Endothelial cell of umbilical vein (primary cell): ENCODE results near the gene ADSS1. TPM values are rescaled to one million over a fixed set of nuclear protein-coding genes. Genes with fewer than 3 reads are reported as not detected.

Experiments used
- BruUV-seq: library from RNA; stranded (reverse); fragments of 400-500 nt; replicated peaks from 2 replicates; lab custom pipeline; 2021; lab: Mats Ljungman, UMichigan
- CTCF ChIA-PET: fragments of 300-600, 350-600 bp; sonication (Branson Sonifier 250); formaldehyde crosslinking; loops from one replicate; lab custom pipeline; 2021; ENCODE audit warnings: antibody characterized with exemption, inconsistent platforms; lab: Charles Lee
- POLR2A ChIA-PET: fragments of 300-600, 350-600 bp; sonication (Branson Sonifier 250); formaldehyde crosslinking; loops from one replicate; lab custom pipeline; 2021; ENCODE audit warnings: antibody characterized with exemption, inconsistent platforms; lab: Charles Lee
- DNase-seq: peaks from one replicate; pipeline ENCODE4 v3.0.0-alpha.2; 2011; ENCODE audit warnings: low read depth, low spot score
- FAIRE-seq: peaks from 2 replicates; lab custom pipeline; 2011; peaks lifted over from hg19 to GRCh38; lab: Jason Lieb, UNC
- H2AFZ ChIP-seq: 2 replicates; pipeline ENCODE4 v1.6.0; 2012; ENCODE audit warnings: low read depth, low read length, control low read depth, inconsistent platforms
- H3K27ac ChIP-seq: 2 replicates; pipeline ENCODE4 v1.5.1; 2011; ENCODE audit warnings: low read depth, mild to moderate bottlenecking, control low read depth, low read length, moderate library complexity; ENCODE audit not compliant: insufficient read depth
- H3K27me3 ChIP-seq, 2 experiments: 2 replicates each; pipeline versions ENCODE4 v1.6.0 to v1.6.1; 2011; ENCODE audit warnings: low read length in 2 of 2, mixed read lengths in 1 of 2; ENCODE audit not compliant: control insufficient read depth in 2 of 2, insufficient read depth in 2 of 2
- H3K36me3 ChIP-seq, 2 experiments: 2 replicates in 1 of 2; 3 replicates in 1 of 2; pipeline ENCODE4 v1.5.1; 2011; ENCODE audit warnings: low read length in 2 of 2, mild to moderate bottlenecking in 1 of 2, moderate library complexity in 1 of 2; ENCODE audit not compliant: control insufficient read depth in 2 of 2, insufficient read depth in 2 of 2; ENCODE audit errors: extremely low read depth in 1 of 2
- H3K4me1 ChIP-seq: 3 replicates; pipeline ENCODE4 v1.5.1; 2011; ENCODE audit warnings: mild to moderate bottlenecking, low read length; ENCODE audit not compliant: control insufficient read depth, insufficient read depth; ENCODE audit errors: extremely low read depth
- H3K4me2 ChIP-seq: 2 replicates; pipeline ENCODE4 v1.6.1; 2011; ENCODE audit warnings: low read length, control low read depth, mixed read lengths; ENCODE audit not compliant: insufficient read depth
- H3K4me3 ChIP-seq, 3 experiments: fragments of 200-600 bp in 1 of 3; sonication (generic), shearing (Covaris generic) in 1 of 3; replicated peaks in 1 of 3; 2 replicates each; pipeline ENCODE4 v1.5.1; 2011 to 2016; ENCODE audit warnings: control low read depth in 3 of 3, low read length in 3 of 3, mild to moderate bottlenecking in 2 of 3, inconsistent platforms in 1 of 3, low read depth in 1 of 3, moderate library complexity in 1 of 3; ENCODE audit not compliant: insufficient read depth in 1 of 3
- H3K79me2 ChIP-seq: 2 replicates; pipeline ENCODE4 v1.6.0; 2012; ENCODE audit warnings: low read length, inconsistent platforms; ENCODE audit not compliant: control insufficient read depth, insufficient read depth
- H3K9ac ChIP-seq: replicated peaks from 2 replicates; pipeline ENCODE3; 2011; ENCODE audit warnings: low read length, control low read depth; ENCODE audit not compliant: insufficient read depth; ENCODE audit errors: extremely low read depth
- H3K9me1 ChIP-seq: replicated peaks from 3 replicates; pipeline ENCODE4 v1.6.0; 2011; ENCODE audit warnings: mild to moderate bottlenecking, low read length; ENCODE audit not compliant: control insufficient read depth, insufficient read depth; ENCODE audit errors: extremely low read depth
- H3K9me3 ChIP-seq: replicated peaks from 2 replicates; pipeline ENCODE4 v1.5.1; 2012; ENCODE audit warnings: low read length, inconsistent platforms; ENCODE audit not compliant: control insufficient read depth, insufficient read depth
- H4K20me1 ChIP-seq: replicated peaks from 2 replicates; pipeline ENCODE3; 2011; ENCODE audit warnings: mild to moderate bottlenecking, low read length; ENCODE audit not compliant: control insufficient read depth, insufficient read depth; ENCODE audit errors: extremely low read depth
- JUN ChIP-seq: IDR thresholded peaks from 2 replicates; pipeline ENCODE4 v1.6.1; 2011; ENCODE audit warnings: borderline replicate concordance, low read depth; ENCODE audit not compliant: insufficient read length, insufficient read depth
- MYC ChIP-seq: IDR thresholded peaks from one replicate; pipeline ENCODE4 v1.6.1; 2011; ENCODE audit warnings: mild to moderate bottlenecking, low read depth, low read length
- dilution Hi-C: fragments of 300-500 bp; cut with MboI; formaldehyde crosslinking; loops from one replicate; pipeline ENCODE4 v1.15.0; 2019; ENCODE audit warnings: low sequenced_read_pairs; ENCODE audit not compliant: extremely low pct_ligation_motif_present
- intact Hi-C: fragments of 100-400 bp; cut with micrococcal nuclease; formaldehyde crosslinking; loops from one replicate; pipeline ENCODE4 v1.10.0; 2022
- polyA plus RNA-seq, 4 experiments: library from polyadenylated mRNA; depleted of rRNA in 3 of 4; stranded (reverse) in 3 of 4; unstranded in 1 of 4; fragments of >200 nt; gene quantifications; 2 replicates each; pipeline versions ENCODE4 v1.2.1 to v1.2.3, GENCODE V29; 2011 to 2012; ENCODE audit warnings: missing spikeins in 1 of 4
- total RNA-seq: library from RNA; stranded (reverse); gene quantifications from 2 replicates; pipeline ENCODE4 v1.2.3, GENCODE V29; 2021
- TF ChIP-seq, protein P1 (sequence below): IDR thresholded peaks from 2 replicates; pipeline ENCODE4 v1.6.1; 2011; ENCODE audit not compliant: insufficient read depth, insufficient read length
- TF ChIP-seq, protein P2 (sequence below), 2 donors: IDR thresholded peaks; 1 replicate in 1 of 2; 2 replicates in 1 of 2; pipeline ENCODE4 v1.5.1; 2011; ENCODE audit warnings: low read length in 2 of 2, mild to moderate bottlenecking in 2 of 2, moderate library complexity in 2 of 2, control low read depth in 1 of 2, inconsistent platforms in 1 of 2, low read depth in 1 of 2; ENCODE audit not compliant: insufficient read depth in 1 of 2; ENCODE audit errors: extremely low read depth in 1 of 2

ADSS1 gene
- total and polyA plus RNA-seq, 2 donors (not counting 3 experiments of a cell fraction or from before 2014, with no cell fraction given) = 1.9 TPM

DNA sequence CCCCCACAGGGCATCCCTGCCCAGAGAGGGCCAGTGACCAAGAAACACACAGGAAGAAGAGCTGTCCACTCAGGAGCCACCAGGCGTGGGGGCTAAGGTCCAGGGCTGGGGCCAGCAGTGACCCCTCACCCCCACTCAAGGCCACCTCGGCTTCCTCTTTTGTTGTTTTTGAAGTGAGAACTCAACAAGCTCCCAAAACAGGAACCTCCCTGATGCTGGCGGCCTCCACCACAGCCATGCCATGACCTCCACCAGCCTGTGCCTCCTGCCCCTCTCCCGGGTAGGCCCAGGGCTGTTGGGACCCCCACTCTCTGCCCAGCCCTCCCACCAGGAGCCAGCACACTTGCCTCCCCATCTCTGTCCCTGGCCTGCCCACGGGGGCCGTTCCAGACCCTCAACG, 63.7 kb downstream of the ADSS1 start:
- TF ChIP-seq JUN = no peak
- no peaks in the 10 kb centered on the region for H3K9me1 ChIP-seq
- ChIA-PET CTCF (no interaction called here), POLR2A (no interaction called here)
- no TSS peak for BruUV-seq
- H4K20me1 ChIP-seq = no peaks in the 10 kb centered on the region
- H3K9me3 ChIP-seq = no peaks in the 10 kb centered on the region
- no peak overlapping the region for H3K9ac ChIP-seq
- dilution Hi-C loops = no loop called here
- peaks cover 51% of the 10 kb centered on the region for H3K79me2 ChIP-seq
- H3K27ac ChIP-seq = no peak overlapping the region
- H3K27me3 ChIP-seq = no peaks in the 10 kb centered on the region
- no peaks in the 10 kb centered on the region for H3K4me1 ChIP-seq
- intact Hi-C loops = no loop called here
- peaks cover 2 to 25% of the 10 kb centered on the region in 2 experiments for H3K36me3 ChIP-seq
- no peak for FAIRE-seq
- no peak overlapping the region for H2AFZ ChIP-seq
- no peak overlapping the region for H3K4me2 ChIP-seq
- H3K4me3 ChIP-seq = no peak overlapping the region
- DNase-seq = no peak

DNA sequence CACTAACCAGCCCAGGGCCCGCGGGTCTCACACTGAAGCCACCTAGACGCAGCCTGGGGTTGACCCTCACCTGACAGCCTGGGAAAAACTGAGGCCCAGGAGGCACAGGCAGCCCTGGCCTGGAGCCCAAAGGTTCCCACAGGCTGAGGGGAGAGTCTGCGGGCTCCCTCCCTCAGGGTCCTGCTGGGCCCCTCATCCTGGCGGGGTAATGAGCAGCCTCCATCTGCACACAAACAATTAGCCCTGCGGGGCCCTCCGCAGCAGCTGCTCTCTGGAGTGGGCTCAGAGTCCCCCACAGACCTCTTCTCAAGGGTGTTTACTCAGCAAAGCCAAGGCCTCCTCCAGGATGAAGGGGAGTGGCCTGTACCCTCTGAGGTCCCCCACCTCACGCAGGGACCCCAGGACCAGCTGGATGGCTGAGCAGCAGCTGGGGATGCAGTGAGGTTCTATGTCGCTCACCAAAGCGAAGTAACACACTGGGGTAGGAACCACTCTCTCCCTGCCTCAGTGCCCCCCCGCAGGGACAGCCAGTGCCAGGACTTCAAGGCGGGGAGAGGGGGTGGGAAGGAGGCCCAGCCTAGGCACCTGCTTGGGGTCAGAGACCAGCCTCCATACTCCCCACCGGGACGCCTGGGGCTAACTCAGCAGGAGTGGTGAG, 64.3 kb downstream of the ADSS1 start:
- no TSS peak for BruUV-seq
- no peaks in the 10 kb centered on the region for H3K9me1 ChIP-seq
- CTCF ChIA-PET = no interaction called here
- H3K27me3 ChIP-seq = no peaks in the 10 kb centered on the region
- H4K20me1 ChIP-seq = no peaks in the 10 kb centered on the region
- dilution Hi-C loops = no loop called here
- H2AFZ ChIP-seq = no peak overlapping the region
- H3K4me1 ChIP-seq = peaks cover under 1% of the 10 kb centered on the region
- no peaks in the 10 kb centered on the region for H3K9me3 ChIP-seq
- peaks cover 56% of the 10 kb centered on the region for H3K79me2 ChIP-seq
- TF ChIP-seq JUN (no peak), MYC (no peak)
- TF ChIP-seq, protein P1, sequence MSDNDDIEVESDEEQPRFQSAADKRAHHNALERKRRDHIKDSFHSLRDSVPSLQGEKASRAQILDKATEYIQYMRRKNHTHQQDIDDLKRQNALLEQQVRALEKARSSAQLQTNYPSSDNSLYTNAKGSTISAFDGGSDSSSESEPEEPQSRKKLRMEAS = no peak
- TF ChIP-seq, protein P2, sequence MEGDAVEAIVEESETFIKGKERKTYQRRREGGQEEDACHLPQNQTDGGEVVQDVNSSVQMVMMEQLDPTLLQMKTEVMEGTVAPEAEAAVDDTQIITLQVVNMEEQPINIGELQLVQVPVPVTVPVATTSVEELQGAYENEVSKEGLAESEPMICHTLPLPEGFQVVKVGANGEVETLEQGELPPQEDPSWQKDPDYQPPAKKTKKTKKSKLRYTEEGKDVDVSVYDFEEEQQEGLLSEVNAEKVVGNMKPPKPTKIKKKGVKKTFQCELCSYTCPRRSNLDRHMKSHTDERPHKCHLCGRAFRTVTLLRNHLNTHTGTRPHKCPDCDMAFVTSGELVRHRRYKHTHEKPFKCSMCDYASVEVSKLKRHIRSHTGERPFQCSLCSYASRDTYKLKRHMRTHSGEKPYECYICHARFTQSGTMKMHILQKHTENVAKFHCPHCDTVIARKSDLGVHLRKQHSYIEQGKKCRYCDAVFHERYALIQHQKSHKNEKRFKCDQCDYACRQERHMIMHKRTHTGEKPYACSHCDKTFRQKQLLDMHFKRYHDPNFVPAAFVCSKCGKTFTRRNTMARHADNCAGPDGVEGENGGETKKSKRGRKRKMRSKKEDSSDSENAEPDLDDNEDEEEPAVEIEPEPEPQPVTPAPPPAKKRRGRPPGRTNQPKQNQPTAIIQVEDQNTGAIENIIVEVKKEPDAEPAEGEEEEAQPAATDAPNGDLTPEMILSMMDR (IDR thresholded peaks at IDR 0.05; ENCODE audit: extremely low read depth in 1 of 2, insufficient read depth in 1 of 2, low read depth in 1 of 2, low read length in 2 of 2) = no peak
- H3K4me2 ChIP-seq = no peak overlapping the region
- DNase-seq (no peak), FAIRE-seq (no peak)
- H3K36me3 ChIP-seq = peaks cover 2 to 24% of the 10 kb centered on the region in 2 experiments
- H3K9ac ChIP-seq = no peak overlapping the region
- no peak overlapping the region for H3K4me3 ChIP-seq
- H3K27ac ChIP-seq = no peak overlapping the region
- intact Hi-C loops = no loop called here
- POLR2A ChIA-PET = no interaction called here
